GM12891 (cell line): Measurements from ENCODE around the gene OSBPL5.

Source experiments
- POLR2A ChIP-seq: IDR thresholded peaks from 2 replicates; pipeline ENCODE4 v1.6.1; 2011; ENCODE audit warnings: low read depth, low read length, control low read depth
- POLR2AphosphoS5 ChIP-seq: IDR thresholded peaks from 2 replicates; pipeline ENCODE4 v1.6.1; 2011; ENCODE audit warnings: low read depth, low read length, control low read depth
- SPI1 ChIP-seq: IDR thresholded peaks from 2 replicates; pipeline ENCODE4 v1.6.1; 2011; ENCODE audit warnings: low read depth, low read length, control low read depth
- TAF1 ChIP-seq: IDR thresholded peaks from 2 replicates; pipeline ENCODE4 v1.6.1; 2011; ENCODE audit warnings: low read depth, low read length, control low read depth

GRCh38 chr11:3090096-3090901 lies 74.8 kb downstream of the OSBPL5 start:
- no peak for TF ChIP-seq POLR2AphosphoS5
- TF ChIP-seq TAF1 = no peak
- no peak for TF ChIP-seq POLR2A
- TF ChIP-seq SPI1 = no peak
